AG09319 (cell line): ENCODE data around the gene TRIM17.

Experiments
- DNase-seq: peaks from one replicate; pipeline ENCODE4 v3.0.0-alpha.2; 2010; ENCODE audit warnings: low read depth; ENCODE audit errors: extremely low read depth
- CTCF ChIP-seq: IDR thresholded peaks from 2 replicates; pipeline ENCODE4 v1.5.1; 2011; ENCODE audit warnings: low read depth, mild to moderate bottlenecking, inconsistent platforms, low read length, moderate library complexity

TRIM17 gene

GRCh38 chr1:228446852-228447251 is 30.2 kb upstream of the TRIM17 start:
- no peak for DNase-seq
- no peak for TF ChIP-seq CTCF

GRCh38 chr1:228445843-228446650 is 29.4 kb upstream of the TRIM17 start:
- TF ChIP-seq CTCF = no peak
- no peak for DNase-seq

GRCh38 chr1:228445490-228445842 is 28.8 kb upstream of the TRIM17 start:
- no peak for TF ChIP-seq CTCF

GRCh38 chr1:228443395-228443794 is 26.7 kb upstream of the TRIM17 start:
- DNase-seq = no peak
- TF ChIP-seq CTCF = no peak

More at GRCh38 chr1:228445490-228445842, 28.8 kb upstream of the TRIM17 start:
- DNase-seq = no peak

GRCh38 chr1:228440761-228441500 is 24.3 kb upstream of the TRIM17 start:
- TF ChIP-seq CTCF = no peak
- DNase-seq = no peak

GRCh38 chr1:228438266-228438665 is 21.6 kb upstream of the TRIM17 start:
- TF ChIP-seq CTCF = no peak
- DNase-seq = no peak

- DNase-seq = no peak
Measured at GRCh38 chr1:228437424-228437962, 20.8 kb upstream of the TRIM17 start.

More at GRCh38 chr1:228437424-228437962, 20.8 kb upstream of the TRIM17 start:
- TF ChIP-seq CTCF = no peak
